ENCODE data around the gene ZFAND3.
"Not testable (repeated sequence)": the region's sequence is repeated elsewhere in the genome, so short reads cannot be mapped to it uniquely, and the experiment has no call there.

The ZFAND3 gene

DNA sequence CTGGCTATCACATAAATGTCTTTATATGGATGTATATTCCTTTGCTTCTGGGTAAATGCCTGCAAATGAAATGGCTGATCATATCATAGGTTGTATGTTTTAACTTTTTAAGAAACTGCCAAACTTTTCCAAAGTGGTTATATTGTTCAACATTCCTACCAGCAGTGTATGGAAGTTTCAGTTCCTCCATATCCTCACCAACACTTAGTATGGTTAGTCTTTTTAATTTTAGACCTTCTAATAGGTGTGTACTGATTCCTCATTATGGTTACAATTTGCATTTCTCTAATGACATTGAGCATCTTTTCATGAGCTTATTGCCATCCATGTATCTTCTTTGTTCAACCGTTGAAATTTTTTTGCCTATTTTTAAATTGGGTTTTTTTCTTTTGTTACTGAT is 155.4 kb downstream of the ZFAND3 start:
- no peak for DNase-seq

DNA sequence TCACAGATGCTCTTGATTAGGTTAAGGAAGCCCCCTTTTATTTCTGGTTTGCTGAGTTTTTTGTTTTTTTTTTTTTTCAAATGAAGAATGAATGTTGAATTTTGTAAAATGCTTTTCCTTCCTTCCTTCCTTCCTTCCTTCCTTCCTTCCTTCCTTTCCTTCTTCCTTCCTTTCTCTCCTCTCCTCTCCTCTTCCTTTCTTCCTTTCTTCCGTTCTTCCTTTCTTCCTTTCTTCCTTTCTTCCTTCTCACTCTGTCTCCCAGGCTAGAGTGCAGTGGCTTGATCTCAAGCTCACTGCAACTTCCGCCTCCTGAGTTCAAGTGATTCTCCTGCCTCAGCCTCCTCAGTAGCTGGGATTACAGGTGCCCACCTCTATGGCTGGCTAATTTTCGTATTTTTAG is 158.2 kb downstream of the ZFAND3 start:
- DNase-seq: no peak

DNA sequence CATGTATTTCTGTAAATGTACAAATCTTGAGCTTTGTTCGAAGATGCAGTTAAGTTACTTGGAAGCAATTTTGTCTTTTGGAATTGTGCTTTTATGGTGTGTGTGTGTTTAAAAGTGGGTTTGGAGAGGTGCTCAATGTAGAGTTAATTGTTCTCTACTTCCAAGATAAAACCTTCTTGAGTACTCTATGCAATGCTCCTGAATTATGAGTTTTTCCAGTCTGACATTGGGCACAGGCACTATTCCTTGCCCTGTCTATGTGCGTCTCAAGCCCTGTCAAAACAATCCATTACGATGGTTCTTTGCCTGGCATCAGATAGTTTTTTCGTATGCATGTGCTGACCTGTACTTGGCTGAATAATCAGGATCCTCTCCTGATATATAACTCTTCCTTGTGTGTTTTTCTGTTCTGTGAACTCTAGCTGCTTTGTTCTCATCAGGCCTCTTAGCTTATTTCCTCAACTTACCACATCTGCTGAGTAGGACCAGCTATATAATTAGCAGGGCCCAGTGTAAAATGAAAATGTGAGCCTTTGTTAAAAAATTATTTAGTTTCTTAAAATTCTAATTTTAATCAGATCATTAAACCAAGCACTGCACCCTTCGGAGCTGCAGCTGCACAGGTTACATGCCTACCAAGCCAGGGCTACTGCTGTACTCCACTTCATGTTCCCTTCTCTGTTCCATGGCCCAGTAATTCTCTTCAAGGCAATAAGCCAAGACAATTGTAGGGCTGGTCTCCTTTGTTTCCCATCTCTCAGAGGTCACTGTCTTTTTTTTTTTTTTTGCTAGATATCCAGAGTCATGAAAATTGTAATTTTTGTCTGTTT is 160.1 kb downstream of the ZFAND3 start:
- no peak for DNase-seq

DNA sequence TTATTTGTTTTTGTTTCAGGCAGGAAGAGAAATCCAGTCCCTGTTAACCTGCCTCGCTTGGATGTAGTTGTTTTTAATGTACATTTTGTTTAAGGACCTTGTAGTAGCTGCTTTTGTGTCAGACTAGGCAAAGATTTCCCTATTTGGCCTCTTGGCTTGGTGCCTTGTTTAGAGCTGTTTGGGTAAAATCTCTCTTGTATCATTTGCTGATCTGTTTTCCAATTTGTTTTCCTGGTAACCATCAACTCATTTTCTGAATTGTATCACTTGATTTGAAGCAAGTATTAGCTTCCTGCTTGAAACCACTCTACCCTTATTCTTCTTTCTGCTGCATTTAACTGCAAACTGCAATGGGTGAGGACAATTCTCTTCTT is 160.7 kb downstream of the ZFAND3 start:
- no peak for DNase-seq

DNA sequence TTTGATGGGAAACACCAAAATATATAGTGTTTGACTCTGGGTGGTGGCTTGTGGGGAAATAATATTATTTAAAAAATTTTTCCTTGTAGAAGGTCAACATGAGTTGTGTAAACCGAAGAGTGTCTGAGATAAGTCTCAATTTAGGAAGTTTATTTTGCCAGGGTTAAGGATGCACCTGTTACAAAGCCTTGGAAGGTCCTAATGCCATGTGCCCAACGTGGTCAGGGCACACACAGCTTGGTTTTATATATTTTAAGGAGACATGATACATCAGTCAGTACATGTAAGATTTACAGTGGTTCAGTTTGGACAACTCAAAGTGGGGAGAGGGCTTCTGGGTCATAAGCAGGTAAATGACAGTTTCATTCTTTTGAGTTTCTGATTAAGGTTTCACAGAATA is 162.1 kb downstream of the ZFAND3 start:
- DNase-seq: no peak

DNA sequence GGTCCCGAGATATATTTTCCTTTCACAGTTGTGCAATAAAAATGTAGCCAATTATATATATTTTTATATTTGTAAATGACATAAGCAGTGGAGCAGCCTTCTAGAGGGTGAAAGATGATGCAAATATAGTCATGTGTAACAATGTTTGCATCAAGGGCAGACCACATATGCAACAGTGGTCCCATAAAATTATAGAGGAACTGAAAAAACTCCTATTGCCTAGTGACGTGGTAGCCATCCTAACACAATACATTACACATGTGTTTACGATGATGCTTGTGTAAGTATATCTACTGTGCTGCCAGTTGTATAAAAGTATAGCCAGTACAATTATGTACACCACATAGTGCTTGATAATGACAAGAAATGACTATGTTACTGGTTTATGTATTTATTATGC is 162.8 kb downstream of the ZFAND3 start:
- DNase-seq: no peak

DNA sequence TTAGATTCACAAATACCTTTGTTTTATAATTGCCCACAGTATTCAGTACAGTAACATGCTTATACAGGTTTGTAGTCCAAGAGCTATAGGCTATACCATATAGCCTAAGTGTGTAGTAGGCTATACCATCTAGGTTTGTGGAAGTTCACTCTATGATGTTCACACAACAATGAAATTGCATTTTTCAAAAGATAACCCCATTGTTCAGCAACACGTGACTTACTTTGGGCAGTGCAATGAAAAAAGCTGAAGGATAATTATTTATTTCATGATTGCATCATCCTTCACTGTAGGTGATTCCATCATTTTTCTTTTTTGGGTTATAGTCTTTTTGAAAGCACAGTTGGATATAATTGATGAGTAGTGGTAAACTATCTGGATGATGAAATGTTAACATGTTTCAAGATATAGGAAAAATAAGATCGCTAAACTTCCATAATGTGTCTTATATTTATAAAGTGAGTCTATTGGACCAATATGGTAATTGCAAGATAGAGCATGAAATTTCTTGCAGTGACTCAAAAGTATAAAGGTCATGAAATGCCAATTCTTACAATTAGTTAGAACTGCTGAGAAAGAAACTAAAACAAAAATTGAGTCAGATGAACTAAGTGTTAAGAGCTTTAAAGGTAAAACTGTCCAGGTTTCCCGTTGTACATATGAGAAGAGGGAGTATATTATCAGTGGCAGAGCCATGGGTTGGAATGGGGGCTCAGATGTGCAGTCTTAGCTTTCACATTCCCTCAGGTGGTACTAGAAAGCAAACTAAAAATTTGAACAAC is 164.4 kb downstream of the ZFAND3 start:
- DNase-seq: no peak

DNA sequence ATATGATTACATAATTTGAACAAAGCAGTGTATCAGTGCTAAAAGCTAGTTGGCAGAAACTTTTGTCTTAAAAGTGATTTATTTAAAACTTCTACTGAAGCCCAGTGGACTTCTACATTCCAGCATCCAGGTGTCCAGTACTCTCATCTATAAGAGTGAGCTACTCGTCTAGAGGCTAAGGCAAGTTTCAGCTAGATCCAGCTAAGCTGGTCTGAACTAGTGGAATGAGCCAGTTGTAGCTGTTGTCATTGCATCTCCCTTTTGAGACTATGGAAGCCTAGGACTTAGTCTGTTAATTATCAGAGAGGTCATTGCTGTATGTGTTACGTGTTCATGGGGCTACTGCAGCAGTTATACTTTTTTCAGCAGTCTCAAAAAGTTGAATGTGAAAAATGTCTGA is 165.1 kb downstream of the ZFAND3 start:
- DNase-seq: no peak

DNA sequence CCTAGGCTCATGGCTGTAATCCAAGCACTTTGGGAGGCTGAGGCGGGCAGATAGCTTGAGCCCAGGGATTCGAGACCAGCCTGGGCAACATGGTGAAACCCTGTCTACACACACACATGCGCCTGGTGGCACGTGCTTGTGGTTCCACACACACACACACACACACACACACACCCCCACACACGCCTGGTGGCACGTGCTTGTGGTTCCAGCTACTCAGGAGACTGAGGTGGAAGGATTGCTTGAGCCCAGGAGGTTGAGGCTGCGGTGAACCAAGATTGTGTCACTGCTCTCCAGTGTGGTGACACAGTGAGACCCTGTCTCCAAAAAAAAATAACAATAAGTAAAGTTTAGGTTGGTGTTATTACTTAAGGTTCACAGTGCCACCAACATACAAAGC is 165.8 kb downstream of the ZFAND3 start:
- DNase-seq: peak; percentile 34

DNA sequence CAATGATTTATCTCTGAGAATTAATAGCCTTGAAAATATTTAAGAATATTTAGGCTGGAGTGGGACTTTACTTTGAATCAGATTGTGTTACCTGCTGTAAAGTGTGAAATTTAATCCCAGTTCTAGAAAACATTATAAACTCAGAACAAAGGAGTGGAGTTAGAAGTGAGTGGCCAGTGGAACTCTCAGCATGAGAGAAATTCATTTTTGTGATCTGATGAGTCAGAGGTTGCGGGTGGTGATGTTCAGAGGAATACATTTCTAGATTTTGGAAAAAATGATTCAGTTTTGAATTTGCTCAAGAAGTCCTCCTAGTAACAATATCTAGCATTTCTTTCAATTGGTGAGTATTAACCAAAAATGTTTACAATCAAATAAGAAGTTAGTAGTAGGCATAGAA is 167.5 kb downstream of the ZFAND3 start:
- DNase-seq: no peak

DNA sequence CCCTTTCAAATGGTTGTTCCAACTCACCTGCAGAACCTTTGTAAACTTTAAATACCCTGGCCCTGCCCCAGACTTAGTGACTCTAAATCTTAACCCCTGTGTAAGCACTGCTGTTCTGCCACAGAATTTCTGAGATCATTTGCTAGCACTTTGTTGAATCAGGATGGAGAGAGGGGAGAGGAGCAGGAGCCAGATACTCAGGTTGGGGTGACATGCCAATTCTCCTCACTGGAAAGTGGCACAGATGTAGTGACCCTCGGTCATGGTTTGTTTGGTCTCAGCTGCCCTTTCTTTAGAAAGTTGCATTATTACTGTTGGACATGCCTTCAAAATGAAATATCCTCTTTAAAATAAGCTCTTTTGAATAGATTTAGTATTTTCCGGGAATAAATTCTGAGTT is 168.0 kb downstream of the ZFAND3 start:
- no peak for DNase-seq

DNA sequence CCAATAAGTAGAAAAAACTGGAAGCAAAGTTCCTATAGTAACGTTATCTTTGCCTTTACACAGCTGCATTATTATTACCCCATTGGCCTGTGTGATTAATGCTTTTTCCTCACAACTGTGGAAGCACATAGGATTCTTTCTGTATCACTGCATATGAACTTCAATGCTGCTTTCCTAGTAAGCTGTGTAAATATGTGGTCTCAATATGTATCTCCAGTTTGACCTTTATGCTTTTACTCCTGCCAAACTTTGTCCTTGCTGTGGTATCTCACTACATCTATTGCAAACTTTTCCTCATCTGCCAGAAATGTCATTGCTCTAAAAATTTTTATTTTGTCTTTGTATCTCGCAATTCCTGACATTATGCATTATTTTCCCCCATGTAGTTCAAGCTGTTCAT is 168.6 kb downstream of the ZFAND3 start:
- DNase-seq: no peak

DNA sequence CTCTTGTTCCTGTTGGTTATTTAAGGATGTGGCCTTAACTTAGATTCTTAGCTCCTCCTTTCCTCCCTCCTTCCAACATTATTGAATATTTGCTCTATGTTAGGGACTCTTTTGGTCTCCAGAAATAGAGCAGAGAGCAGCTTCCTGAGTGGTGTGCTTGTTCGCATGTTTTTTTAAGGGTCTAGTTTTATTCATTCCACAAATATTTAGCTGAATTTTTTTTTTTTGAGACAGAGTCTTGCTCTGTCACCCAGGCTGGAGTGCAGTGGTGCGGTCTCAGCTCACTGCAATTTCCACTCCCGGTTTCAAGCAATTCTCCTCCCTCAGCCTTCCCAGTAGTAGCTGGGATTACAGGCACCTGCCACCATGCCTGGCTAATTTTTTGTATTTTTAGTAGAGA is 169.2 kb downstream of the ZFAND3 start:
- no peak for DNase-seq

DNA sequence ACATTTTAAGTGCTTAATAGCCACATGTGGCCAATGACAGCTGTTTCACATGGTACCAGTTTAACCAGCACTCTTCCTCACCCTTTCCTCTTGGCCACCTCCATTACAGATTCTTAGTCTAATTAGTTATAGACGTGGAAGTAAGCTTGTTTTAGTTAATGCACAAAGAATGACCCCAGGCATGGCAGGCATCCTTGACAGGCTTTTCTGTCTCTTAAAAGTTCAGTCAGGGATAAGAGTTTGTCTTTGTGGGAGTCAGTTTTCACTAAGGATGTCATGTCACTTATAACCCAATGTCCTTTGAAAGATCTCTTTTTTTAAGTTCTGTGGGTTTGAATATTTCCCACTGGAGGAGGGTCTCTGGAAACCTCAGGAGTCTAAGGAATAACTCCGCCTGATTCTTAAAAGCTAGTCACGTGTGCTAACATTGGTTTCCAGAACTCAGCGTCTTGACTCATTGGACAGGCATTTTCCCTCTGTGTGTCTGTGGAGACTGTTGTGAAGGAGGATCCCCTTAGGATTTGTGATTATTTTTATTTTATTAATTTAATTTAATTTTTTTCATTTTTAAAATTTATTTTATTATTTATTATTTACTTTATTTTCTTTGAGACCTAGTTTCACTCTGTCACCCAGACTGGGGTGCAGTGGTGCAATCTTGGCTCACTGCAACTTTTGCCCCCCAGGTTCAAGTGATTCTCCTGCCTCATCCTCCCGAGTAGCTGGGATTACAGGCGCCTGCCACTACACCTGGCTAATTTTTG is 171.4 kb downstream of the ZFAND3 start:
- no peak for DNase-seq

DNA sequence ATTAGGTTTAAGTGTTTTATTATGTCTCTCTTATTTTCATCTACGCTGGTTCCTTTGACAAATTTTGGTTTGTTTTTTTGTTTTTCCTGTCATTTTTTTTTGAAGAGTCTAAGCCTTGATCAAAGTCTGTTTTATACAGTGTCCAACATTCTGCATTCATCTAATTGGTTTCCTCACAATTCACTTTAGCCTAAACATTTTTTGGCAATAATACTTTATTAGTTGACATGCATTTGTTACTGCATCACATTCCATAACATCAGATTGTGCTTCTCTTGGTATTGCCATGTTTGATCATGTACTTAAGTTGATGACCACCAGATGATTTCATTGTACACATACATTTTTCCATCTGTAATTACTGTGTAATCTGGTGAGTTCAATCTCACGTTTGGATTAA is 173.2 kb downstream of the ZFAND3 start:
- no peak for DNase-seq

DNA sequence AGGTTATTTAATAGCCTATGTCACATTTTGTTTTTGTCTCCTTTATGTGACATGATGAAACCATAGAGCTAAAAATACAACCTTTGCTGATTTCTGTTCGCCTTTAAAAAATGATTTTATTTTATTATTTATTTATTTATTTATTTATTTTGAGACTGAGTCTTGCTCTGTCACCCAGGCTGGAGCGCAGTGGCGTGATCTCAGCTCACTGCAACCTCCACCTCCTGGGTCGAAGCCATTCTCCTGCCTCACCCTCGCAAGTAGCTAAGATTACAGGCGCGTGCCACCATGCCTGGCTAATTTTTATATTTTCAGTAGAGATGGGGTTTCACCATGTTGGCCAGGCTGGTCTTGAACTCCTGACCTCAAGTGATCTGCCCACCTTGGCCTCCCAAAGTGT is 173.7 kb downstream of the ZFAND3 start:
- DNase-seq: not testable (repeated sequence)

DNA sequence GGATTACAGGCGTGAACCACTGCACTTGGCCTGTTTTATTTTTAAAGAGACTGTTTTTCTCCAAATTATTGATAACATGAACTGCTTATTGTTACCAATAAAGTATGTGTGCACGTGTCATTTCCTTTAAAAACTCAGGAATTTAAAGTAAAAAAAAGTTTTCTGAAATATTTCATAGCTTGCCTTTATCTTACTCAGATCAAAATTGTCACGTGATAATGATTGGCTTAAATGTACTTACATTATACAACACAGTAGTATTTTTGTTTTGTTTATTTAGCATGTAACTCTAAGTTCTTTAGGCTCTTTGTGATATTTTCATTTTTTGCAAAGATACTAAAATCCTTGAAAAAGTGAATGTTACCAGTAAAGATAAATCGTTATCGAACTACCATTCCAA is 174.1 kb downstream of the ZFAND3 start:
- no peak for DNase-seq

DNA sequence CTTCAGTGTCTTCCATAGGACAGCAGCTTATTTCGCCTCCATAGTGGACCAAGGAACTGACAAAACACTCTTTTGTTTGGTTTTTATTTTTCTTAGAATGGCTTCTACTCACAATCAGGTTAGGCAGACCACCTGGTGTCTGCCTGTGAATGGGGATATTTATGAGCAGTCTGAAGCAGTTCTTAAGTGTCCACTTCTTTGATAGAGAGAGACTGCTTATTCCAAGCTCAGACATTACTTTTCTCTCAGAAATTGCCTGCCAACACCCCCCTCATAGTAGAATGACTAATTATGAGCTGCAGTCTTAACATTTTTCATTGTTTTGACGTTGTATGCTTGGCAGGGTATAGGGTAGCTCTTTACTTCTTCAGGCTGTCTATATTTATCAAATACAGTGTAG is 174.7 kb downstream of the ZFAND3 start:
- DNase-seq: no peak

DNA sequence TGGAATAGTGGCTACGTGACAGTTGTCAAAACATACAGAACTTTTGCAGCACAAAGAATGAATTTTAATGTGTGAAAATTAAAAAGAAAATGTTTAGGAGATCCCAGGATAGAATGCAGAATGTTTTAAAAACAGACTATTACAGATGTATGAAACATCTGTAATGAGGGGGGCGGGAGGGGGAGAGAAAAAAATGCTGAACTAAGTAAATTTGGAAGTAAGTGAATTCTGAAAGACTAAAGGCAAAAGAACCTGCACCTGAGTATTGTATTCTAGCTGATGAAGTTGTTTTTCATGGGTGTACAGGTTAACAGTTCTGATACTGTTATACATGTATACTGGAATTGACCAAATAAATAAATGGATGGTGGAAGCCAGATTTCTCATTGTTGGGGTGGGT is 178.8 kb downstream of the ZFAND3 start:
- no peak for DNase-seq

DNA sequence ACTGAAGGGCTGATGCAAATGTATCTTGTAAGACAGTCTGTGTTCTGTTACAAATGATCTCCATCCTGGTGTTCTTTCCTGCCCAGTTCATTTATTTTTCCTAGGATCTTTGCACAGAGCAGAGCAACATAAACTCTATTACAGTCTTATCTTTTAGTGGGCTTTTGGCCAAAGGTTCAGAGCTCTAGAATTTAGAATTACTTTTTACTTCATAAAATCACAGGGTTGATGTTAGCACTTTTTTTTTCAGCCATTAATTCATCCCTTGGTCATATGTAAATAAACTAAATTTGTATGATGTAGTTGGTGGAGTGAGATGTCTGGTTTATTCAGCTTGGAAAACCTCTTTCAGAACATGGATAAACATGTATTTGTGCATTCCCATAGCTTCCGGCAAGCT is 181.9 kb downstream of the ZFAND3 start:
- no peak for DNase-seq

DNA sequence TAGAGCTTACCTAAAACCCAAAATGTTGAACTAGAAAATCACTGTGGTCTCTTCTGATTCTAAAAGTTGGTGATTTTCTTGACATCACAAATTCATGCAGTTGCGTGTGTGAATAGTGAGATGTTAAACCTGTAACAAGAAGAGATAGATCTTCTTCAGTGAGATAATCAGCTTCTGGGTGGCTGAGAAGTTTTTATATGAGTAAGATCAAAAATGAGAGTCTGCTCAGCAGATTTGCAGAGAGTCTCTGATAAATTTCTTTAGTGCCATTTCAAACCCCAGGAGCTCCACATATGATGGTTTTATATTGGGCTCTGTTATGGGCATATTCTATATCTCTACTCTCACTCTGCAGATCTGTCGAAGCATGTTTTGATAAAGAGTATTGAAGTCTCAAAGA is 185.4 kb downstream of the ZFAND3 start:
- no peak for DNase-seq

DNA sequence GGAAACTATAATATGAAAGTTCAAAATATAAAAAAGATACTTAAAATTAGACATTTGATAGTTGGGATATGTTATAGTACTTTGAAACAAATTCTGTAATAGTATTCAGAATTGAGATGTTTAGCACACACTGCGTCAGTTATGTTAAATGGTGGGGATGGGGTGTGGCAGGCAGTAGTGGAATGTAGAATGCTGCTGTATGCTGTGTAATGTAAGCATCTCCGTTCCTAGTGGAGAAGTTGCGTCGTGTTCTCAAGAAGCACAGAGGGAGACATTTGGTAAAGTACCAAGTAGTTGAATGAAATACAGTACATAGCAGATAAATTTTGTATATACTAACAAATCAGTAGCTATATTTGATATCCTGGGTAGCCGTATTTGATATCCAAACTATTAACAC is 192.4 kb downstream of the ZFAND3 start:
- no peak for DNase-seq

DNA sequence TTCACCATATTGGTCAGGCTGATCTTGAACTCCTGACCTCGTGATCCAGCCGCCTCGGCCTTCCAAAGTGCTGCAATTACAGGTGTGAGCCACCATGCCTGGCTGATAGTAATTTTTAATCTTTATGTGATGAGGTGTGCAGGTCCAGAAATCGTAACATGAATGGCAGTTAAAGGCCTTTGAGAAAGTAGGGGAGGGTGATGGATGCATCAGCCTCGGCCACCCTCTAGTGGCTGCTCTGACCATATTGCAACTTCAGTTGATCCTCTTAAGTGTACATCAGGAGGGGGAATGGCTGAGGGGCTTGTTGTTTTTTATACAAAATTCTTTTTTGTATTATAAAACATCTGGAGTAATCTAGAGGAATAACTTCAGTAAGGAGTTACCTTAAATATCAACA is 193.0 kb downstream of the ZFAND3 start:
- peak; percentile 12 for DNase-seq

DNA sequence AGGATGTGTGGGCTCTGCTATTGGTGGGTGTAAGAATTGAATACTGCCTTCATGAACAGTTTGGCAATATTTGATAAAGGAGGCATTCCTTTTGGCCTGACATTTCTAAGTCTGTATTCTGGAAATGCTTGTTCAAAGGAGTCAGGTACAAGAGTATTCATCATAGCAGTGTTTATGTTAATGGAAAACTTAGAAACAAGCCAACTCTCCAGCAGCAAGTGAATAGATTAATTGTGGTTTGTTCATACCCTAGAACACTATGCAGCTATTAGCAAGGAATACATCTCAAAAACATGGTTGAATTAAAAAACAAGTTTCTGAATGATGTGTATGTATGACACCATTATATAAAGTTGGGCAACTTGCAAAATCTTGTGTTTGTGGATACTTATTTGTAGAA is 195.8 kb downstream of the ZFAND3 start:
- no peak for DNase-seq
